ENCODE data around the gene FBL. TPM values are rescaled to one million over a fixed set of nuclear protein-coding genes. Genes with fewer than 3 reads are reported as not detected.
"Not testable (repeated sequence)": the region's sequence is repeated elsewhere in the genome, so short reads cannot be mapped to it uniquely, and the experiment has no call there.

FBL gene
- total and polyA plus RNA-seq, 3 experiments from 2014 or later: 182 to 682 (median 661) TPM

DNA sequence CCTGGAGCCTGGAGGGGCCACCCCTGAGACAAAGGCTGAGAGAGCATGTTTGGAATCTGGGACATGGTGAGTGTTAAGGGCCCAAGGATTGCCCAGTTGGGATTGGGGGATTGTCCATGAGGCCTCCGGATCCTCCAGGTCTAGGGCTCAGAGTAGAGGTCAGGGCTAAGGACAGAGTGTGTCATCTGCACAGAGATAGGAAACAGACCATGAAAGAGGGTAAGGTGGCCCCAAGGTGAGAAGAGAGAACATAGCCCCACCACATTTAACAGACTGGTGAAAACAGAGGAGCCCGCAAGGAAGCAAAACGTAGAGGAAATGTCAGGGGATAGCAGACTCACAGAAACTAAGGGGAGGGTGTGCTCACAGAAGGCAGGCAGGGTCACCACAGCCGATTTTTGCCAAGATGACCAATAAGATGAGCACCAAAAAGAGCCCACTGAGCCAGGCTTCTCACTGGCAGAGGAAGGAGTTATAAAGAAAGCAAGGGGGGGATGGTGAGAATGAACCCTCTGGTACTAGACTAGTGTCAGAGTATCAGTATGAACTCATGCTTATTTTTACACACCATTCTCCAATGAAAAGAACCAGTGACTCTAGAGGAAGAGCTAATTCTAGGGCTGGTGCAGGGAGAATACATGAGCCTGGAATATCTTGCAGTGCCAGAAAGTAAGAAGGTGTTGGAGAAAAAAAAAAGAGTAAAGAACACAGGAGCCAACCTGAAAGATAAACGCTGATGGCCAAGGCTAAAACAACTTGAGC, 29.7 kb downstream of the FBL start:
- Mint-ChIP-seq H3K4me3 (peak overlapping the region in 1 of 7 donors; percentile 53), H3K27ac (peak overlapping the region in 3 of 8 donors; percentile 30 to 59 (median 44)), H3K27me3 (no peaks in the 10 kb centered on the region), H3K9me3 (no peaks in the 10 kb centered on the region), H3K36me3 (peaks cover 0 to 21% (median 16%) of the 10 kb centered on the region in 3 donors), H3K4me1 (peaks cover 12 to 25% (median 13%) of the 10 kb centered on the region in 3 donors)
- no peak for DNase-seq
- no peaks in the 10 kb centered on the region for H3K27me3 ChIP-seq (ENCODE audit: insufficient read depth, low read length, poor library complexity, severe bottlenecking)
- H3K4me1 ChIP-seq (ENCODE audit: insufficient read depth, low read length): no peaks in the 10 kb centered on the region
- CTCF ChIA-PET: no interaction called here
- H3K4me3 ChIP-seq (ENCODE audit: low read length): no peak overlapping the region
- H3K9me3 ChIP-seq (ENCODE audit: low read length): no peaks in the 10 kb centered on the region
- no peak overlapping the region for H3K27ac ChIP-seq (ENCODE audit: low read depth, low read length)
- no peaks in the 10 kb centered on the region for H3K36me3 ChIP-seq (ENCODE audit: insufficient read depth, low read length)
- POLR2A ChIA-PET: no interaction called here

DNA sequence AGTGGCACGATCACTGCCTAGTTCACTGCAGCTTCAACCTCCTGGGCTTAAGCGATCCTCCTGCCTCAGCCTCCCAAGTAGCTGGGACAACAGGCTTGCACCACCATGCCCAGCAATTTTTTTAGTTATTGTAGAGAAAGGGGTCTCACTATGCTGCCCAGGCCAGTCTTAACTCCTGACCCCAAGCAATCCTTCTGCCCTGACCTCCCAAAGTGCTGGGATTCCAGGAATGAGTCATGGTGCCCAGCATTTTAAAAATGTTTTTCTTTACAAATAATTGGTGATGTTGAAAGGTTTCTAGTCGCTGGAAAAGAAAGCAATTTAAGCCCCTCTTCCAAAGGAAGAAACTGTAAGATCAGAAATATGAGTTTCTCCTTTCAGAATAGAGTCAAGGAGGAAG, 31.6 kb downstream of the FBL start:
- no peaks in the 10 kb centered on the region for H3K4me1 ChIP-seq (ENCODE audit: insufficient read depth, low read length)
- Mint-ChIP-seq H3K27me3 (no peaks in the 10 kb centered on the region), H3K4me3 (no peak overlapping the region), H3K9me3 (no peaks in the 10 kb centered on the region), H3K36me3 (peaks cover 0 to 21% (median 16%) of the 10 kb centered on the region in 3 donors), H3K27ac (peak overlapping the region in 1 of 8 donors; percentile 57), H3K4me1 (peaks cover 10 to 22% (median 11%) of the 10 kb centered on the region in 3 donors)
- CTCF ChIA-PET: interaction anchor here (0.9 kb wide), 1 partner anchor 29 kb away, joined by 3 read pairs; no protein-coding TSS in a partner anchor
- no peak overlapping the region for H3K27ac ChIP-seq (ENCODE audit: low read depth, low read length)
- H3K4me3 ChIP-seq (ENCODE audit: low read length): no peak overlapping the region
- no peak for DNase-seq
- no peaks in the 10 kb centered on the region for H3K27me3 ChIP-seq (ENCODE audit: insufficient read depth, low read length, poor library complexity, severe bottlenecking)
- H3K9me3 ChIP-seq (ENCODE audit: low read length): no peaks in the 10 kb centered on the region
- POLR2A ChIA-PET: no interaction called here
- no peaks in the 10 kb centered on the region for H3K36me3 ChIP-seq (ENCODE audit: insufficient read depth, low read length)

DNA sequence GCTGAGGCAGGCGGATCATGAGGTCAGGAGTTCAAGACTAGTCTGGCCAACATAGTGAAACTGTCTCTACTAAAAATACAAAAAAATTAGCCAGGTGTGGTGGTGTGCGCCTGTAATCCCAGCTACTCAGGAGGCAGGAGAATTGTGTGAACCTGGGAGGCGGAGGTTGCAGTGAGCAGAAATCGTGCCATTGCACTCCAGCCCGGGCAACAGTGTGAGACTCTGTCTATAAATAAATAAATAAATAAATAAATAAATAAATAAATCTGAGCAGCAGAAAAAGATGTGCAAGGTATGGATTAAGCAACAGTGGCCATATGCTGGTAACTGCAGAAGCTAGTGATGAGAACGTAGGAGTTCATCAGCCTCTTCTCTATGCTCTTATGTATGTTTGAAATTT, 32.1 kb downstream of the FBL start:
- H3K27me3 ChIP-seq (ENCODE audit: insufficient read depth, low read length, poor library complexity, severe bottlenecking); H3K4me3 Mint-ChIP-seq; H3K4me1 ChIP-seq (ENCODE audit: insufficient read depth, low read length); POLR2A ChIA-PET; H3K27ac ChIP-seq (ENCODE audit: low read depth, low read length); H3K27me3 Mint-ChIP-seq; H3K9me3 ChIP-seq (ENCODE audit: low read length); H3K9me3 Mint-ChIP-seq; H3K36me3 ChIP-seq (ENCODE audit: insufficient read depth, low read length); H3K4me3 ChIP-seq (ENCODE audit: low read length); DNase-seq; H3K27ac Mint-ChIP-seq: not testable (repeated sequence)
- peaks cover 5 to 18% (median 6%) of the 10 kb centered on the region in 3 donors for H3K4me1 Mint-ChIP-seq
- CTCF ChIA-PET: interaction anchor here (0.9 kb wide), 1 partner anchor 29 kb away, joined by 3 read pairs; no protein-coding TSS in a partner anchor
- H3K36me3 Mint-ChIP-seq: peaks cover 0 to 21% (median 16%) of the 10 kb centered on the region in 3 donors

DNA sequence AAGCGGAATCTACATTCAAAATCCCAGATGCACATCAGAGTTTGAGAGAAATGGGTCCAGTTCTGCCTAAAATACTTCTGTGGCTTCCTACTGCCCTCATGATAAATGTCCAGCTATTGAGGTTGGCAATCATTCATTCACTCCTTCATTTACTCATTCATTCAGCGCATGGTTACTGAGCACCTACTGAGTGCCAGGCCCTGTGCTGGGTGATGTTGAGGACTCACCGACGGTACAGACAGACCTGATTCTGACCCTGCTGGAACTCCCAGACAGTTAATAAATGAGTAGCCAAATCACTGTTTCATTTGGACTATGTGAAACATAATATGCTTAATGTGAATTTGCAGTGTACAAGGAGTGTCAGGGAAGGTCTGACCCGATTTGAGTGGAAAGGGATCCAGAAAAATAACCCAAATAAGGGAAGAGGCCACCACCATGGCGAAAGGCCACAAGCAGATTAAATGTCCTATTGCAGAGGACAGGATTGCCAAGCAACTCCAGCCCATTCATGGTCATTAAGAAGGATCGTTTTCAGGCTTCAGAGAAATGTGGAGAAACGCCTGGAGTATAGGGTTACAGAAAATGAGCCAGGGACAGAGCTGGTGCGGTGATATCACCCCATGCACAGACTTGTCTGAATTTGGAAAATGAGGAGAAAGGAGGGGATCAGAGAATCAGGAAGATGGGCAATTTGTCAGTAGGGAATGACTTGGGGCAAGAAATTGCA, 32.8 kb downstream of the FBL start:
- no peaks in the 10 kb centered on the region for H3K9me3 Mint-ChIP-seq
- H3K27me3 ChIP-seq (ENCODE audit: insufficient read depth, low read length, poor library complexity, severe bottlenecking): no peaks in the 10 kb centered on the region
- POLR2A ChIA-PET: no interaction called here
- CTCF ChIA-PET: interaction anchor here (0.9 to 2.0 kb wide), 2 partner anchors 30 kb away, joined by 3 to 8 read pairs; no protein-coding TSS in a partner anchor
- H3K9me3 ChIP-seq (ENCODE audit: low read length): no peaks in the 10 kb centered on the region
- H3K4me1 Mint-ChIP-seq: peaks cover 0 to 13% (median 2%) of the 10 kb centered on the region in 3 donors
- H3K27ac Mint-ChIP-seq: peak overlapping the region in 3 of 8 donors; percentile 7 to 63 (median 50)
- peaks cover 0 to 19% (median 16%) of the 10 kb centered on the region in 3 donors for H3K36me3 Mint-ChIP-seq
- H3K4me3 ChIP-seq (ENCODE audit: low read length): no peak overlapping the region
- no peak overlapping the region for H3K4me3 Mint-ChIP-seq
- no peaks in the 10 kb centered on the region for H3K27me3 Mint-ChIP-seq
- H3K36me3 ChIP-seq (ENCODE audit: insufficient read depth, low read length): no peaks in the 10 kb centered on the region
- H3K4me1 ChIP-seq (ENCODE audit: insufficient read depth, low read length): no peaks in the 10 kb centered on the region
- H3K27ac ChIP-seq (ENCODE audit: low read depth, low read length): no peak overlapping the region
- no peak for DNase-seq

DNA sequence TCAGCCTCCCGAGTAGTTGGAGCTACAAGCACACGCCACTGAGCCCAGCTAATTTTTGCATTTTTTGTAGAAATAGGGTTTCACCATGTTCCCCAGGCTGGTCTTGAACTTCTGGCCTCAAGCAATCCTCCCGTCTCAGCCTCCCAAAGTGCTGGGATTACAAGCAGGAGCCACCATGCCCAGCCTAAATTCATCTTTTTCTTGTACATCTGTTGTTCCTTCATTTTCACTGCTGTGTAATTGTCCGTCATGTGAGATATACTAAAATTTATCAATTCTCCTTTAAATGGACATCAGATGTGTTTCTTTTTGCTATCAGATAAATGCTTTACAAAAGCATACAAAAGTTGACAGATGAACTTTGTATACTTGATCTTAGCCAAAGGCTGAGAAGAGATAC, 35.1 kb downstream of the FBL start:
- Histone ChIP-seq H3K27me3 (ENCODE audit: insufficient read depth, low read length, poor library complexity, severe bottlenecking) (no peaks in the 10 kb centered on the region), H3K4me1 (ENCODE audit: insufficient read depth, low read length) (no peaks in the 10 kb centered on the region), H3K36me3 (ENCODE audit: insufficient read depth, low read length) (no peaks in the 10 kb centered on the region), H3K9me3 (ENCODE audit: low read length) (no peaks in the 10 kb centered on the region), H3K4me3 (ENCODE audit: low read length) (no peak overlapping the region), H3K27ac (ENCODE audit: low read depth, low read length) (no peak overlapping the region)
- Mint-ChIP-seq H3K4me1 (peaks cover 0 to 4% (median 2%) of the 10 kb centered on the region in 3 donors), H3K27me3 (peaks cover 0 to under 1% of the 10 kb centered on the region in 2 donors), H3K4me3 (no peak overlapping the region), H3K36me3 (peaks cover 0 to 6% (median 5%) of the 10 kb centered on the region in 3 donors), H3K9me3 (no peaks in the 10 kb centered on the region), H3K27ac (no peak overlapping the region)
- no peak for DNase-seq
- CTCF ChIA-PET: interaction anchor here (0.6 to 1.7 kb wide), 3 partner anchors 8 to 19 kb away, joined by 3 to 4 read pairs (median 3); no protein-coding TSS in a partner anchor
- POLR2A ChIA-PET: no interaction called here

GRCh38 chr19:39810424-39810823, 35.8 kb downstream of the FBL start:
- Histone ChIP-seq H3K9me3 (ENCODE audit: low read length) (no peaks in the 10 kb centered on the region), H3K36me3 (ENCODE audit: insufficient read depth, low read length) (no peaks in the 10 kb centered on the region), H3K27ac (ENCODE audit: low read depth, low read length) (no peak overlapping the region), H3K4me3 (ENCODE audit: low read length) (no peak overlapping the region), H3K4me1 (ENCODE audit: insufficient read depth, low read length) (no peaks in the 10 kb centered on the region), H3K27me3 (ENCODE audit: insufficient read depth, low read length, poor library complexity, severe bottlenecking) (no peaks in the 10 kb centered on the region)
- Mint-ChIP-seq H3K4me1 (no peaks in the 10 kb centered on the region), H3K36me3 (peaks cover 0 to 3% (median 2%) of the 10 kb centered on the region in 3 donors), H3K27ac (no peak overlapping the region), H3K27me3 (peaks cover under 1 to 3% of the 10 kb centered on the region in 2 donors), H3K4me3 (no peak overlapping the region), H3K9me3 (no peaks in the 10 kb centered on the region)
- POLR2A ChIA-PET: no interaction called here
- no peak for DNase-seq
- CTCF ChIA-PET: interaction anchor here (1.0 kb wide), 1 partner anchor 18 kb away, joined by 3 read pairs; no protein-coding TSS in a partner anchor

DNA sequence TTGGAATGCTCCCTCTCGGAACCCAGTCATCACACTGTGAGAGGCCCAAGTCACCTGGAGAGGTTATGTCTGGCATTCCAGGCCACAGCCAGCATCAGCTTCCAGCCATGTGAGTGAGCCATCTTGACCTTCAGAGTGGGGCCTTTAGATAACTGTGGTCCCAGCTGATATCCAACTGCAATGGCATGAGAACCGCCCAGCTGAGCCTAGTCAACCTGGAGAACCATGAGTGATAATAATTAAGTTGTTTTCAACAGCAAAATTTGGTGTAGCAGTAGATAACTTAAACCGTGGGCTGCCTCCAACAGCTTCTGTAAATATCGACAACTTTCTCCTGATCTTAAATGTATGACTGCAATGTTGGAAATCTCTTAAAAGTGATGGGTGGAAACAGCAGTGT, 36.8 kb downstream of the FBL start:
- H3K27me3 Mint-ChIP-seq: peaks cover 4 to 6% of the 10 kb centered on the region in 2 donors
- Histone ChIP-seq H3K9me3 (ENCODE audit: low read length) (no peaks in the 10 kb centered on the region), H3K27me3 (ENCODE audit: insufficient read depth, low read length, poor library complexity, severe bottlenecking) (no peaks in the 10 kb centered on the region), H3K27ac (ENCODE audit: low read depth, low read length) (no peak overlapping the region), H3K36me3 (ENCODE audit: insufficient read depth, low read length) (no peaks in the 10 kb centered on the region), H3K4me1 (ENCODE audit: insufficient read depth, low read length) (no peaks in the 10 kb centered on the region), H3K4me3 (ENCODE audit: low read length) (no peak overlapping the region)
- H3K4me3 Mint-ChIP-seq: no peak overlapping the region
- DNase-seq: no peak
- POLR2A ChIA-PET: no interaction called here
- peaks cover 0 to 3% (median 2%) of the 10 kb centered on the region in 3 donors for H3K36me3 Mint-ChIP-seq
- H3K4me1 Mint-ChIP-seq: no peaks in the 10 kb centered on the region
- CTCF ChIA-PET: interaction anchor here (2.6 kb wide), 1 partner anchor 16 kb away, joined by 9 read pairs; no protein-coding TSS in a partner anchor
- H3K27ac Mint-ChIP-seq: peak overlapping the region in 1 of 8 donors; percentile 34
- H3K9me3 Mint-ChIP-seq: no peaks in the 10 kb centered on the region

- DNase-seq; H3K36me3 Mint-ChIP-seq; H3K27ac ChIP-seq (ENCODE audit: low read depth, low read length); H3K4me1 ChIP-seq (ENCODE audit: insufficient read depth, low read length); H3K4me3 ChIP-seq (ENCODE audit: low read length); H3K27me3 ChIP-seq (ENCODE audit: insufficient read depth, low read length, poor library complexity, severe bottlenecking); H3K9me3 ChIP-seq (ENCODE audit: low read length); H3K9me3 Mint-ChIP-seq; H3K4me1 Mint-ChIP-seq; POLR2A ChIA-PET; H3K4me3 Mint-ChIP-seq; H3K36me3 ChIP-seq (ENCODE audit: insufficient read depth, low read length): not testable (repeated sequence)
- CTCF ChIA-PET: interaction anchor here (1.4 to 2.6 kb wide), 2 partner anchors 16 to 35 kb away, joined by 5 to 9 read pairs; no protein-coding TSS in a partner anchor
- H3K27me3 Mint-ChIP-seq: peaks cover 8 to 13% of the 10 kb centered on the region in 2 donors
- peak overlapping the region in 2 of 8 donors; percentile 27 to 85 for H3K27ac Mint-ChIP-seq
Measured at GRCh38 chr19:39808688-39809087, 37.5 kb downstream of the FBL start.
